HCT116 (cell line): ENCODE measurements around the gene CIB4. TPM values are rescaled to one million over a fixed set of nuclear protein-coding genes. Genes with fewer than 3 reads are reported as not detected.

Experiments used
- ATAC-seq: fragments of 200-7000 bp; cut with Tn5 transposase; 2 replicates; pipeline ENCODE4 v1.9.1; 2020; ENCODE audit warnings: mild to moderate bottlenecking, moderate library complexity
- BruUV-seq: library from RNA; stranded (reverse); fragments of 400-500 nt; replicated peaks from 2 replicates; lab custom pipeline; 2021; lab: Mats Ljungman, UMichigan
- CTCF ChIA-PET: fragments of 300-600 bp; sonication (Branson Sonifier 250); formaldehyde crosslinking; loops from one replicate; lab custom pipeline; 2021; ENCODE audit warnings: antibody characterized with exemption; lab: Charles Lee
- POLR2A ChIA-PET: fragments of 300-600, 350-600 bp; sonication (Branson Sonifier 250); formaldehyde crosslinking; loops from one replicate; lab custom pipeline; 2021; ENCODE audit warnings: antibody characterized with exemption; lab: Charles Lee
- RAD21 ChIA-PET, 2 experiments: fragments of 300-600 bp; sonication (Branson Sonifier 250); formaldehyde crosslinking; loops; one replicate each; lab custom pipeline; 2023; ENCODE audit warnings: low total read pairs in 2 of 2; ENCODE audit not compliant: uncharacterized antibody in 2 of 2, unreplicated experiment in 2 of 2, low non-redundant PET in 1 of 2; lab: Charles Lee
- DNase-seq: peaks from one replicate; pipeline ENCODE4 v3.0.0-alpha.2; 2010; ENCODE audit warnings: low read depth, low spot score
- H2AFZ ChIP-seq: fragments of 200-600 bp; shearing (Covaris generic), sonication (generic); 2 replicates; pipeline ENCODE4 v1.6.1; 2017; ENCODE audit warnings: low read depth, mixed run types, mixed read lengths, antibody characterized with exemption, low read length; ENCODE audit not compliant: poor library complexity, severe bottlenecking
- H3K27ac ChIP-seq: 2 replicates; pipeline ENCODE4 v1.5.1; 2012; ENCODE audit warnings: low read depth, low read length
- H3K27me3 ChIP-seq: fragments of 200-600 bp; sonication (generic); 2 replicates; pipeline ENCODE4 v1.6.1; 2016; ENCODE audit warnings: mixed run types, low read length, mixed read lengths; ENCODE audit not compliant: insufficient read depth
- H3K36me3 ChIP-seq, 2 experiments: fragments of 200-500 bp in 1 of 2; fragments of 200-600 bp in 1 of 2; sonication (Bioruptor generic) in 1 of 2; sonication (generic) in 1 of 2; 2 replicates each; pipeline versions ENCODE4 v1.5.1 to v1.6.1; 2014 to 2016; ENCODE audit warnings: low read length in 2 of 2, inconsistent platforms in 1 of 2, mixed read lengths in 1 of 2, mixed run types in 1 of 2; ENCODE audit not compliant: insufficient read depth in 2 of 2, control insufficient read depth in 1 of 2
- H3K4me1 ChIP-seq, 2 experiments: fragments of 200-600 bp in 1 of 2; sonication (generic) in 1 of 2; 2 replicates each; pipeline versions ENCODE4 v1.5.1 to v1.6.1; 2012 to 2017; ENCODE audit warnings: low read length in 2 of 2, inconsistent platforms in 1 of 2, mild to moderate bottlenecking in 1 of 2, mixed read lengths in 1 of 2, mixed run types in 1 of 2, moderate library complexity in 1 of 2; ENCODE audit not compliant: insufficient read depth in 2 of 2, control insufficient read depth in 1 of 2
- H3K4me2 ChIP-seq: fragments of 200-600 bp; sonication (generic); 2 replicates; pipeline ENCODE4 v1.6.1; 2017; ENCODE audit warnings: mixed run types, low read length, mixed read lengths
- H3K4me3 ChIP-seq, 2 experiments: fragments of 200-600 bp in 1 of 2; sonication (generic) in 1 of 2; replicated peaks in 1 of 2; 2 replicates each; pipeline ENCODE4 v1.5.1; 2011 to 2016; ENCODE audit warnings: low read length in 2 of 2, control low read depth in 1 of 2, low read depth in 1 of 2, mild to moderate bottlenecking in 1 of 2, mixed read lengths in 1 of 2, mixed run types in 1 of 2
- H3K79me2 ChIP-seq: fragments of 200-600 bp; sonication (generic); 2 replicates; pipeline ENCODE4 v1.6.1; 2017; ENCODE audit warnings: mild to moderate bottlenecking, mixed run types, low read length, moderate library complexity, mixed read lengths; ENCODE audit not compliant: insufficient read depth
- H3K9ac ChIP-seq: fragments of 200-600 bp; sonication (generic); 2 replicates; pipeline ENCODE4 v1.6.1; 2016; ENCODE audit warnings: low read length, mixed read lengths
- H3K9me2 ChIP-seq: fragments of 200-600 bp; sonication (generic), shearing (Covaris generic); 2 replicates; pipeline ENCODE4 v1.6.1; 2017; ENCODE audit warnings: mixed run types, mild to moderate bottlenecking, moderate library complexity; ENCODE audit not compliant: insufficient read depth
- H3K9me3 ChIP-seq, 2 experiments: fragments of 200-500 bp in 1 of 2; fragments of 200-600 bp in 1 of 2; sonication (Bioruptor generic) in 1 of 2; sonication (generic) in 1 of 2; 2 replicates each; pipeline ENCODE4 v1.6.1; 2014 to 2017; ENCODE audit warnings: low read length in 2 of 2, mixed read lengths in 2 of 2, inconsistent platforms in 1 of 2, low read depth in 1 of 2, mild to moderate bottlenecking in 1 of 2, mixed run types in 1 of 2, moderate library complexity in 1 of 2; ENCODE audit not compliant: control insufficient read depth in 1 of 2, insufficient read depth in 1 of 2
- H4K20me1 ChIP-seq: fragments of 200-600 bp; sonication (generic), shearing (Covaris generic); 2 replicates; pipeline ENCODE4 v1.6.1; 2017; ENCODE audit warnings: mixed run types, mild to moderate bottlenecking, moderate library complexity; ENCODE audit not compliant: insufficient read depth
- CBX3 ChIP-seq: IDR thresholded peaks from 2 replicates; pipeline ENCODE4 v1.6.1; 2012; ENCODE audit warnings: low read depth
- ELF1 ChIP-seq: IDR thresholded peaks from 2 replicates; pipeline ENCODE4 v1.6.1; 2012; ENCODE audit warnings: low read depth, borderline replicate concordance
- EZH2 ChIP-seq: fragments of 200-600 bp; sonication (generic); IDR thresholded peaks from 2 replicates; pipeline ENCODE4 v1.6.1; 2017; ENCODE audit warnings: antibody characterized with exemption, mixed run types
- EZH2phosphoT487 ChIP-seq: fragments of 200-600 bp; IDR thresholded peaks from 2 replicates; pipeline ENCODE4 v1.6.1; 2018; ENCODE audit warnings: antibody characterized with exemption, borderline replicate concordance
- FOSL1 ChIP-seq: IDR thresholded peaks from 2 replicates; pipeline ENCODE4 v1.6.1; 2012; ENCODE audit warnings: low read depth
- JUND ChIP-seq: IDR thresholded peaks from 2 replicates; pipeline ENCODE4 v1.6.1; 2012
- POLR2A ChIP-seq: IDR thresholded peaks from 2 replicates; pipeline ENCODE4 v1.7.0; 2011; ENCODE audit warnings: borderline replicate concordance; ENCODE audit not compliant: insufficient read depth, insufficient read length; ENCODE audit errors: extremely low read depth
- RAD21 ChIP-seq: IDR thresholded peaks from 2 replicates; pipeline ENCODE4 v1.6.1; 2012; ENCODE audit warnings: low read depth, mild to moderate bottlenecking
- SP1 ChIP-seq: IDR thresholded peaks from 2 replicates; pipeline ENCODE4 v1.6.1; 2012; ENCODE audit warnings: low read depth
- SRF ChIP-seq: IDR thresholded peaks from 2 replicates; pipeline ENCODE4 v1.6.1; 2012; ENCODE audit warnings: low read depth
- TCF7L2 ChIP-seq: IDR thresholded peaks from 2 replicates; pipeline ENCODE4 v1.7.0; 2011; ENCODE audit warnings: borderline replicate concordance, inconsistent platforms; ENCODE audit not compliant: insufficient read depth, insufficient read length; ENCODE audit errors: extremely low read depth
- ZFX ChIP-seq: fragments of 450-650 bp; IDR thresholded peaks from 2 replicates; pipeline ENCODE4 v1.6.1; 2017
- ZNF274 ChIP-seq: fragments of 200-500 bp; sonication (Bioruptor generic); IDR thresholded peaks from 2 replicates; pipeline ENCODE4 v1.6.1; 2014; ENCODE audit warnings: mild to moderate bottlenecking, low read depth, low read length, inconsistent platforms
- intact Hi-C: fragments of 100-400 bp; cut with micrococcal nuclease; formaldehyde crosslinking; loops from 2 replicates; pipeline ENCODE4 v1.10.0; 2022
- total RNA-seq: library from RNA; stranded (reverse); gene quantifications from one replicate; pipeline ENCODE4 v1.2.1, GENCODE V29; 2021; ENCODE audit not compliant: unreplicated experiment
- TF ChIP-seq, protein P1 (sequence below): IDR thresholded peaks from 2 replicates; pipeline ENCODE4 v1.6.1; 2012
- TF ChIP-seq, protein P2 (sequence below): IDR thresholded peaks from 2 replicates; pipeline ENCODE4 v1.6.1; 2012; ENCODE audit warnings: low read depth

CIB4 gene
- total RNA-seq, 1 experiment from 2014 or later, result not detected

DNA sequence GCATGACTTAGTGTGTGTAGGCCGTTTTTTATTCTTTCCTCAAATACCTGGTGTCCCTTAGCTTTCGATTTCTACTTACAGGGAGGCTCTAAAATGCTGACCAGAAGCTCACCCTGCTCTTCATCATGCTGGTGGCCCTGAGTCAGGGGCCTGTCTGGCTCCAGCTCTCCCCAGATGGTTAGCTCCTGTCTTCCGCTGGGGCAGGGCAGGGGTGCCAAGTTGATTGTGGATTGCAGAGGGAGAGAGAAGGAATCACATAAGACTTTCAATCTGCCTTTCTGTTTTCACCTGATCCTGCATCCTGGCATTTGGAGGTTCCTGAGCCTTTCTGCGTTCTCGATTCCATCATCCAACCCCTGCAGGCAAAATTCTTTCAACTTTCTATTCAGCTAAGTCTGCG, 4.2 kb downstream of the CIB4 start:
- no TSS peak for BruUV-seq
- peaks cover 8 to 20% of the 10 kb centered on the region in 2 experiments; a peak in 3 of 4 replicates for H3K4me1 ChIP-seq
- H3K27me3 ChIP-seq, result no peaks in the 10 kb centered on the region
- ChIA-PET CTCF (no interaction called here), POLR2A (no interaction called here), RAD21 (no interaction called here)
- H2AFZ ChIP-seq, result no peak overlapping the region
- no peak for DNase-seq
- H3K9ac ChIP-seq, result no peak overlapping the region
- no peak overlapping the region for H3K4me3 ChIP-seq
- H3K9me2 ChIP-seq, result no peaks in the 10 kb centered on the region
- no peak for ATAC-seq
- no peaks in the 10 kb centered on the region for H3K9me3 ChIP-seq
- no peaks in the 10 kb centered on the region for H4K20me1 ChIP-seq
- no peaks in the 10 kb centered on the region for H3K36me3 ChIP-seq
- H3K79me2 ChIP-seq, result no peaks in the 10 kb centered on the region
- intact Hi-C loops, result no loop called here
- no peak overlapping the region for H3K27ac ChIP-seq
- TF ChIP-seq POLR2A (no peak), RAD21 (no peak), FOSL1 (no peak), SRF (no peak), CBX3 (no peak), ELF1 (no peak), TCF7L2 (no peak), SP1 (no peak), EZH2phosphoT487 (no peak), JUND (no peak), ZNF274 (no peak), ZFX (no peak), EZH2 (no peak)
- TF ChIP-seq, protein P1, sequence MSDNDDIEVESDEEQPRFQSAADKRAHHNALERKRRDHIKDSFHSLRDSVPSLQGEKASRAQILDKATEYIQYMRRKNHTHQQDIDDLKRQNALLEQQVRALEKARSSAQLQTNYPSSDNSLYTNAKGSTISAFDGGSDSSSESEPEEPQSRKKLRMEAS, result no peak
- TF ChIP-seq, protein P2, sequence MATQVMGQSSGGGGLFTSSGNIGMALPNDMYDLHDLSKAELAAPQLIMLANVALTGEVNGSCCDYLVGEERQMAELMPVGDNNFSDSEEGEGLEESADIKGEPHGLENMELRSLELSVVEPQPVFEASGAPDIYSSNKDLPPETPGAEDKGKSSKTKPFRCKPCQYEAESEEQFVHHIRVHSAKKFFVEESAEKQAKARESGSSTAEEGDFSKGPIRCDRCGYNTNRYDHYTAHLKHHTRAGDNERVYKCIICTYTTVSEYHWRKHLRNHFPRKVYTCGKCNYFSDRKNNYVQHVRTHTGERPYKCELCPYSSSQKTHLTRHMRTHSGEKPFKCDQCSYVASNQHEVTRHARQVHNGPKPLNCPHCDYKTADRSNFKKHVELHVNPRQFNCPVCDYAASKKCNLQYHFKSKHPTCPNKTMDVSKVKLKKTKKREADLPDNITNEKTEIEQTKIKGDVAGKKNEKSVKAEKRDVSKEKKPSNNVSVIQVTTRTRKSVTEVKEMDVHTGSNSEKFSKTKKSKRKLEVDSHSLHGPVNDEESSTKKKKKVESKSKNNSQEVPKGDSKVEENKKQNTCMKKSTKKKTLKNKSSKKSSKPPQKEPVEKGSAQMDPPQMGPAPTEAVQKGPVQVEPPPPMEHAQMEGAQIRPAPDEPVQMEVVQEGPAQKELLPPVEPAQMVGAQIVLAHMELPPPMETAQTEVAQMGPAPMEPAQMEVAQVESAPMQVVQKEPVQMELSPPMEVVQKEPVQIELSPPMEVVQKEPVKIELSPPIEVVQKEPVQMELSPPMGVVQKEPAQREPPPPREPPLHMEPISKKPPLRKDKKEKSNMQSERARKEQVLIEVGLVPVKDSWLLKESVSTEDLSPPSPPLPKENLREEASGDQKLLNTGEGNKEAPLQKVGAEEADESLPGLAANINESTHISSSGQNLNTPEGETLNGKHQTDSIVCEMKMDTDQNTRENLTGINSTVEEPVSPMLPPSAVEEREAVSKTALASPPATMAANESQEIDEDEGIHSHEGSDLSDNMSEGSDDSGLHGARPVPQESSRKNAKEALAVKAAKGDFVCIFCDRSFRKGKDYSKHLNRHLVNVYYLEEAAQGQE, result no peak
- no peak overlapping the region for H3K4me2 ChIP-seq
